DMS79 (cell line): Measurements from ENCODE around the gene SLC10A1.

Source experiments
- DNase-seq: peaks from one replicate; lab custom pipeline; 2025; lab: John Stamatoyannopoulos, UW

The SLC10A1 gene

GRCh38 chr14:69808919-69809808 is 12.1 kb upstream of the SLC10A1 start:
- no peak for DNase-seq

GRCh38 chr14:69807192-69807591 is 10.2 kb upstream of the SLC10A1 start:
- no peak for DNase-seq

- DNase-seq, result no peak
Measured at GRCh38 chr14:69804902-69805301, 7.9 kb upstream of the SLC10A1 start.

GRCh38 chr14:69803753-69804152 is 6.7 kb upstream of the SLC10A1 start:
- no peak for DNase-seq

- no peak for DNase-seq
Measured at GRCh38 chr14:69798339-69798735, 1.3 kb upstream of the SLC10A1 start.

GRCh38 chr14:69797573-69798338 is 715 bp upstream of the SLC10A1 start:
- DNase-seq, result no peak

- no peak for DNase-seq
Measured at GRCh38 chr14:69795691-69796090, 1.4 kb downstream of the SLC10A1 start.

GRCh38 chr14:69794791-69795190 is 2.2 kb downstream of the SLC10A1 start:
- no peak for DNase-seq

- no peak for DNase-seq
Measured at GRCh38 chr14:69792887-69793421, 4.1 kb downstream of the SLC10A1 start.

GRCh38 chr14:69789118-69789640 is 7.9 kb downstream of the SLC10A1 start:
- DNase-seq, result no peak

- DNase-seq, result no peak
Measured at GRCh38 chr14:69786603-69787002, 10.4 kb downstream of the SLC10A1 start.

- DNase-seq, result no peak
Measured at GRCh38 chr14:69784942-69785341, 12.1 kb downstream of the SLC10A1 start.

GRCh38 chr14:69780952-69781351 is 16.1 kb downstream of the SLC10A1 start:
- no peak for DNase-seq

GRCh38 chr14:69780092-69780491 is 16.9 kb downstream of the SLC10A1 start:
- DNase-seq, result no peak

GRCh38 chr14:69779088-69779487 is 18.0 kb downstream of the SLC10A1 start:
- DNase-seq, result no peak

GRCh38 chr14:69776875-69777453 is 20.1 kb downstream of the SLC10A1 start:
- no peak for DNase-seq

- no peak for DNase-seq
Measured at GRCh38 chr14:69775012-69775411, 22.0 kb downstream of the SLC10A1 start.

- no peak for DNase-seq
Measured at GRCh38 chr14:69773571-69774276, 23.3 kb downstream of the SLC10A1 start.

- no peak for DNase-seq
Measured at GRCh38 chr14:69772082-69773017, 24.7 kb downstream of the SLC10A1 start.

GRCh38 chr14:69771136-69771535 is 25.9 kb downstream of the SLC10A1 start:
- no peak for DNase-seq
